GM19035 (cell line): ENCODE results near the gene KRT81.

Experiments
- ATAC-seq: cut with Tn5 transposase; IDR thresholded peaks from one replicate; pipeline ENCODE4 v1.9.1; 2021; ENCODE audit not compliant: unreplicated experiment

The KRT81 gene

GRCh38 chr12:52291267-52291935 lies at the start of gene KRT81:
Gene KRT81, minus strand, starts transcription at chr12:52291534. Its CDS starts 69 bp downstream, at chr12:52291465.
- no peak for ATAC-seq

DNA sequence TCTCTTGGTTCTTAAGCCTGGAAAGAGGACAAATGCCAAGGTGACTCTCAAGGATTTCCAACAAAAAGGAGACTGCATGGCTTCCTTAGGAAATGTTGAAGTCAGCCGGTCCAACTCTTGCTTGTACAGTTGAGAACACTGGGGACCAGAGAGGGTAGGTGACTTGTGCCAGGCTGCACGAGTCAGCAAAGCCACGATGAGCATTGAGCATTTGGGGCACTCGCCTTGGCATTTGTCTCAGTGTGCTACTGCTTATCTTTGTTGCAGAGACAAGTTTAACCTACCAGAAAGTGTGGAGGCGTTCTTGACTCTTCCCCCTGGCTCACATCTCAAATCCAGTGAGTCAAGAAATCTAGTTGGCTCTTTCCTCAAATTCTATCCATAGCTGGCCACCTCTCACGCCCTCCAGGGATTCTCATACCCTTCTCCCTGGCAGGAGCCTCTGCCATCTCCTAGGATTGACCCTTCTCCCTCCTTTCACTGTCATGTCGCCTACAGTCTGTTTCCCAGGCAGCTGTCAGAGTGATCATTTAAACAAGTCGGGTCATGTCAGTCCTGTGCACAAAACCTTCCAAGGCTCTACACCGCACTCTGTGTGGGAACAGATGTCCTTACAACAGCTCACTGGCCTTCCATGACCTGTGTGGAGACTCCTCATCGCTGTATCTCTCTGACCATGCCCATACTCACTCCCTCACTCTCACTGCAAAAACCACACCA lies 47.1 kb upstream of the KRT81 start:
- no peak for ATAC-seq

DNA sequence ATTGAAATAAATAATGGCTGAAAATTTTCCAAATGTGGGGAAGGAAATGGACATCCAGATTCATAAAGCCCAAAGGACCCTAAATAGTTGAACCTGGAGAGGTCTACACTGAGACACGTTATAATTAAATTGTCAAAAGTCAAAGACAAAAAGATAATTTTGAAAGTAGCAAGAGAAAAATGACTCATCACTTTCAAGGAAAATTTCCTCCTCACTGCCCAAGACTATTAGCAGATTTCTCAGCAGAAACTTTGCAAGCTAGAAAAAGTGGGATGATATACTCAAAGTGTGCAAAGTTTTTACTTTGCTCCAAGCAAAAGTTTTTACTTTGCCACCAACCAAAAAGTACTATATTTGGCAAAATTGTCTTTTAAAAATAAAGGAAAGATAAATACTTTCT lies 45.7 kb upstream of the KRT81 start:
- no peak for ATAC-seq

GRCh38 chr12:52336641-52337040 lies 45.3 kb upstream of the KRT81 start:
- ATAC-seq, result no peak

DNA sequence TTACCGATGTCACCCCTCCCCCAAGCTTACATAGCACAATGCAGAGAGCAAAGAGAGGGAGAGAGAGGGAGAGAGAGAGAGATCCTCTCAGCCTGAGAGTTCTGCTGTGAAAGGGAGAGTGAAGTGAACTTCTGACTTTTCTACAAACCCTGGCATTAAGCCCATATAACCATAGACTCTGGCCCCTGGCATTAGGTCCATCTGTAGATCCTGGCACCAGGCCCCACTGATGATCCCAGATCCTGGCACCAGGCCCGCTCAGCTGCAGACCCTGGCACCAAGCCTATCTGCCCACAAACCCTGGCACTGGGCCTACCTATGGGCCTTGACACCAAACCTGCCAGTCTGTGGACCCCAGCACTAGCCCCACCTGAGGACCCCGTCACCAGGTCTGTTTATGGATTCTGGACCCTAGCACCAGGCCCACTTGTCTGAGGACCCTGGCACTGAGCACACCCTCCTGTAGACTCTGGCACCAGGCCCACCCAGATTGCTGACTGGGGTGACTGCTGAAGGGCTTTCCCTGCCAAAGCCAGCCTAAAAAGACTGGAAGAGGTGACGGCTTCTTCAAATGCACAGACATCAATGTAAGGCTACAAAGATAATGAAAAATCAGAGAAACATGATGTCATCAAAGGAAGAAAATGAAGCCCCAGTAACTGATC lies 44.4 kb upstream of the KRT81 start:
- no peak for ATAC-seq

DNA sequence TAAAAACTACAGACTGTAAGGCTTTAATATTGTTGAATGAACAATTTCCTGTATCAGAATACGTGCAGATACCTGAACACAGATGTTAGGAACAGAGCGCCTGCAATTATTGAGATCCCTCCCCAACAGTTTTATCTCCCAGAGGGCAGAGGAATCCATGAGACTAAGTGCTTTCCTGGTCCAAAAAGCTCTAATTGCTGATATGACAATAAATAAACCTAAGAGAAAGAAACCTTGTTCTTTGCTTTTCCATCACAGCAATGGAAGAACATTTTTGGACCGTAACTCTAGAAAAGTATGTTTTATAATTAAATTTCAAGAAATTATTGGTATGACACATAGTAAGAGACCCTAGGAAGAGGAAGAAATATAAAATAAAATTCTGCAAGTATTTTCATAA lies 42.9 kb upstream of the KRT81 start:
- ATAC-seq, result no peak

DNA sequence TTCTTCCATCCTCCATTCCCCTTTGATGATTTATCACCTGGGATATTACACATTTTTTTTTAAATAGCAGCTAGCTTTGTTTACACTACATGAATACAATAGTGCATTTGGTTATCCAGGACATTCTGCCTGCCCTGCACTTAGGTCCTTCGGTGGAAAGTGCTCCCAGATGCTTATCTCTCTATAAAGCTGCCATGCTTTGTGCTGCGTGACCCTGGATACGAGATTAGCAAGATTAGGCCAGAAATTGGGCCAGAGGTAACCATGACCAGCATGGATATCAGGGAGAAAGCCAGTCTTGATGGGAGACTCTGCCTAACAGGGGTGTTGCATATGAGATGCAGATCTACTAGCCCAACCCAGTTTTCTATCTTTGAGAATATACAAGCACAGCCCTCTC lies 42.0 kb upstream of the KRT81 start:
- no peak for ATAC-seq

GRCh38 chr12:52332381-52332780 lies 41.0 kb upstream of the KRT81 start:
- no peak for ATAC-seq

GRCh38 chr12:52331833-52332232 lies 40.5 kb upstream of the KRT81 start:
- ATAC-seq, result no peak

- no peak for ATAC-seq
Measured at GRCh38 chr12:52331039-52331438, 39.7 kb upstream of the KRT81 start.

DNA sequence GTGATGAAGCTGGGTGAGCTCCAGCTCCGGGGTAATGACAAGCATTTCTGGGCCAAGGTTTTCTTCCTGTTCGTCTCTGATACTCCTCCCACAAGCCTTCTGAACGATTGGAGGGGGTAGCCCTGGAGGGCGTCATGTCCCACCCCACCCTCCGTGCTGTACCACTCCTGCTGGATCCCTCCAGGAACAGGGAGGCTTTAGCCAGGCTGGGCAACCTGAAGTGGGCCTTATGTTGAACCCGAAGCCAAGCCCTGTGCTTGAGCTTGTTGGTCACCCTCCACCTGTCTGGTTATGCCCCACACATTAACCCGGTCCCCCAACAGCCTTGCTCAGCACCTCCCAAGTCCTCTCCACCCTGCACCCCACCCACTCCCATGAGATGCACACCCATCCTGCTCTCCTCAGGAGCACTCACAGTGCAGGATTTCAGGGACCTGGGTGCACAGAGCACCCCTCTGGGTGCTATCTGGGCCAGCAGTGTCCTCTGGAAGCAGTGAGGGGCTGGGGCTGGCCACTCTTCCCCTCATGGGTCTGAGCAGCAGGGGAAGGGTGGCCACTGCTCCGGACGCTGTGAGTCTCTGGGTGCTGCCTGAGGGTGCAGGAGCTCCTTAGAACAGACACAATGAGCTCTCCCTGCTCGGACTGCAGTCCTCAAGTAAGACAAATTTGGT lies 36.6 kb upstream of the KRT81 start:
- no peak for ATAC-seq

GRCh38 chr12:52327052-52327829 lies 35.9 kb upstream of the KRT81 start:
- peak; percentile 80 for ATAC-seq

- no peak for ATAC-seq
Measured at GRCh38 chr12:52324153-52324444, 32.8 kb upstream of the KRT81 start.

GRCh38 chr12:52323416-52324152 lies 32.2 kb upstream of the KRT81 start:
- no peak for ATAC-seq

GRCh38 chr12:52323001-52323400 lies 31.7 kb upstream of the KRT81 start:
- ATAC-seq, result no peak

GRCh38 chr12:52322069-52322468 lies 30.7 kb upstream of the KRT81 start:
- no peak for ATAC-seq

DNA sequence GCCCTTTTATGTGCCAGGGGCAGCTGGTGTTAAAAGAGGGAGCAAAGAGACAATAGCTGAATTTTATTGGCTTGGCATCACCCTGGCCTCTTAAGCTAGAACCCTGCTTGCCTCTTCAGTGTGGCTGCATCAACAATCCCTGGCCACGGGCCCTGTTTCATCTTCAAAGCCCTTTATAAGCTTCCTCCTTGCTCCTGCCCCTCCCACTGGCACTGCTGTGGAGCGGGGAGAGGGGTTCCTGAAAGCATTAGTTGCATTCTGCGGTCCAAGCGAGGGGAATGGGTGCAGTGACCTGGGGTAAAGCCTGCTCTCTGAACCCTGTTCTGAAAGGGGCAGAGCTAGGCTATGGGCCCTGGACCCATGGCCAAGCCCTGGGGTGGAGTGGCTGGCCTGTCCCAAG lies 30.1 kb upstream of the KRT81 start:
- ATAC-seq, result no peak

DNA sequence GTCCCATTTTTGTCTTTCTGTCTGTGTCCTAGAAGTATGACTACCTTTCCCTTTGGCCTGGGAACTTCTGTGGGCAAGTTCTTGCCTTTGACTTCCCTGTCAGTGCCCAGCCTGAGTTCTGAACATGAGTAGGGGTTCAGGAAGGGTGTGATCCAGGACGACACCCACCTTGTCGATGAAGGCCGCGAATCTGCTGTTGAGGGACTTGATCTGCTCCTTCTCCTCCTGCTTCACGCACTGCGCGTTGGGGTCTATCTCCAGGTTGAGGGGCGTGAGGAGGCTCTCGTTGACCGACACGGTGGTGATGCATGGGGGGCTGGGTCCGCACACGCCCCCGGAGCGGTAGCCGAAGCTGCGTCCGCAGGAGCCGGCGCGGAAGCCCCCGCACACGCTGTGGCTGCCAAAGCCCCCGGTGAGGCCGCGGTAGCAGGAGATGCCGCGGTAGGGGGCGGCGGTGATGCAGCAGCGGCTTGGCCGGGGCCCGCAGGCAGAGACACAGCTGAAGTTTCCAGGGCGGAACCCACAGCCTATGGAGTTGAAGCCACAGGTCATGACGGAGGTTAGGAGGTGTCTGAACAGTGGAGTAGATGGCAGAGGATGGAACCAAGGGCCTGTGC lies 29.6 kb upstream of the KRT81 start, which contains the start of gene KRT83:
Gene KRT83, minus strand, starts transcription at position 615 of the 617 bp plus-strand sequence. Its CDS starts 63 bp downstream, at position 552.
- no peak for ATAC-seq

GRCh38 chr12:52319097-52319496 lies 27.8 kb upstream of the KRT81 start:
- no peak for ATAC-seq
